A673 (cell line): ENCODE data around the gene ACSL1.

Experiments used
- CTCF ChIP-seq: fragments of 300-800, 200-600 bp; sonication (generic); conservative IDR thresholded peaks from 2 replicates; pipeline ENCODE4 v1.5.1; 2017; ENCODE audit warnings: low read depth, mild to moderate bottlenecking, antibody characterized with exemption, low read length, moderate library complexity, mixed read lengths
- EZH2 ChIP-seq: fragments of 200-600 bp; sonication (generic); IDR thresholded peaks from 2 replicates; pipeline ENCODE4 v1.6.1; 2017; ENCODE audit warnings: borderline replicate concordance, low read depth, mild to moderate bottlenecking, mixed read lengths, antibody characterized with exemption, low read length; ENCODE audit not compliant: poor library complexity, severe bottlenecking

GRCh38 chr4:184713887-184714286, 111.9 kb downstream of the ACSL1 start:
- no peak for TF ChIP-seq CTCF
- no peak for TF ChIP-seq EZH2
